ENCODE results near the gene RNPEPL1.

The RNPEPL1 gene

DNA sequence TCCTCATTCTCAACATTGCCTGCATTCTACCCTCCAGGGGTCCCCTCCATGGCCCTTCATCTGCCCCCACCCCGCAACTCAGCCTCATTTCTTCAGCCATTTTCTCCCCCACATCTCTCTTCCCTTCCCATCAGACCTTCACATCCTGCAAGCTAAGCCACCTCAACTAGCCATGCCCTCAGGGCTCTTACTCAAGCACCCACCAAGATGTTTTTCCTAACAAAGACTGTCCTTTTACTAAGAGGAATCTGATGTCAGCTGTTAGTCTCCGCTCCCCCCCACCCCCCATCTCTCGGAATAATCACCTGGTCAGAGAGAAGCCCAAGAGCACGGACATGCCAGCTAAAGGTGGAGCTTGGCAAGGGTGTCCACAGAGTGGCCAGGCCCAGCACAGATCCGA lies 13.5 kb downstream of the RNPEPL1 start:
- Histone ChIP-seq H3K27me3 (ENCODE audit: control insufficient read depth, insufficient read depth, low read length) (no peaks in the 10 kb centered on the region), H3K9me3 (ENCODE audit: control insufficient read depth, insufficient read depth, low read length) (no peaks in the 10 kb centered on the region), H3K4me1 (ENCODE audit: control insufficient read depth, insufficient read depth, low read length) (peaks cover 18% of the 10 kb centered on the region), H3K36me3 (ENCODE audit: control insufficient read depth, insufficient read depth, low read length) (no peaks in the 10 kb centered on the region), H3K9ac (ENCODE audit: low read depth, low read length) (no peak overlapping the region), H3K27ac (ENCODE audit: low read depth, low read length) (no peak overlapping the region), H3K4me3 (ENCODE audit: low read depth, low read length) (no peak overlapping the region)

DNA sequence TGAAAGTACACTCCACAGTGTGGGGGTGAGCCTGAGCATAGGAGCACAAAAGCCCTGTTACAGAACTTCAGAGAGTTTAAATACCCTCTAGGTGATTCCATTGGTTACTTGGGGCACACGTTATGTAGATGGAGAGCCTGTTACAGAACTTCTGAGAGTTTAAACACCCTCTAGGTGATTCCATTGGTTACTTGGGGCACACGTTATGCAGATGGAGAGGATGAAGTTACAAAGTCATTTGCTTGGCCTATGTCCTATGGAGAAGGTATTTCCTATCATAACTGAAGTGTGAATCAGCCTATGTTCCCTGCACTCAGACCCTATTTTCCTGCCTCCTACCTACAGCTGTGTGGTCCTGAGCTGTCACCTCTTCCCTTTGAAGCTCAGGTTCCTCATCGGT lies 14.5 kb downstream of the RNPEPL1 start:
- H3K27ac ChIP-seq (ENCODE audit: low read depth, low read length): no peak overlapping the region
- no peak overlapping the region for H3K9ac ChIP-seq (ENCODE audit: low read depth, low read length)
- no peaks in the 10 kb centered on the region for H3K27me3 ChIP-seq (ENCODE audit: control insufficient read depth, insufficient read depth, low read length)
- H3K36me3 ChIP-seq (ENCODE audit: control insufficient read depth, insufficient read depth, low read length): no peaks in the 10 kb centered on the region
- H3K9me3 ChIP-seq (ENCODE audit: control insufficient read depth, insufficient read depth, low read length): no peaks in the 10 kb centered on the region
- H3K4me3 ChIP-seq (ENCODE audit: low read depth, low read length): no peak overlapping the region
- H3K4me1 ChIP-seq (ENCODE audit: control insufficient read depth, insufficient read depth, low read length): peaks cover 22% of the 10 kb centered on the region

DNA sequence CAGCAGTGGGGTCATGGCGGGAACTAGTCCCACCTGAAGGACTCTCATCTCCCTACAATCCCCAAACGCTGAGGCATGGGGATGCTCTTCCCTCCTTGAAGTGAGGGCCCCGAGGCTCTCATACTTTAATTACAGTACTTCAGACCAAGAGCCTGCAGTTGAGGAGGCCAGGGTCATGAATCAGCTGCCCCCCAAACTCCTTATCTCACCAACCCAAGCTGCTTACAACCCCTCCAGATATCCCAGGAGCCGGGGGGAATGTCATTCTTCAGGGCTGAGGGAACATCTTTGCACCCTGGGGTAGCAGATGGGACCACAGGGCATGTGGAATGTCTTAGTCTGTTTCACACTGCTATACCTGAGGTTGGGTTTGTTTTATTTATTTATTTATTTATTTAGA lies 15.5 kb downstream of the RNPEPL1 start:
- Histone ChIP-seq H3K4me1 (ENCODE audit: control insufficient read depth, insufficient read depth, low read length) (peaks cover 23% of the 10 kb centered on the region), H3K4me3 (ENCODE audit: low read depth, low read length) (no peak overlapping the region), H3K27ac (ENCODE audit: low read depth, low read length) (no peak overlapping the region), H3K9me3 (ENCODE audit: control insufficient read depth, insufficient read depth, low read length) (no peaks in the 10 kb centered on the region), H3K36me3 (ENCODE audit: control insufficient read depth, insufficient read depth, low read length) (no peaks in the 10 kb centered on the region), H3K27me3 (ENCODE audit: control insufficient read depth, insufficient read depth, low read length) (no peaks in the 10 kb centered on the region), H3K9ac (ENCODE audit: low read depth, low read length) (no peak overlapping the region)

DNA sequence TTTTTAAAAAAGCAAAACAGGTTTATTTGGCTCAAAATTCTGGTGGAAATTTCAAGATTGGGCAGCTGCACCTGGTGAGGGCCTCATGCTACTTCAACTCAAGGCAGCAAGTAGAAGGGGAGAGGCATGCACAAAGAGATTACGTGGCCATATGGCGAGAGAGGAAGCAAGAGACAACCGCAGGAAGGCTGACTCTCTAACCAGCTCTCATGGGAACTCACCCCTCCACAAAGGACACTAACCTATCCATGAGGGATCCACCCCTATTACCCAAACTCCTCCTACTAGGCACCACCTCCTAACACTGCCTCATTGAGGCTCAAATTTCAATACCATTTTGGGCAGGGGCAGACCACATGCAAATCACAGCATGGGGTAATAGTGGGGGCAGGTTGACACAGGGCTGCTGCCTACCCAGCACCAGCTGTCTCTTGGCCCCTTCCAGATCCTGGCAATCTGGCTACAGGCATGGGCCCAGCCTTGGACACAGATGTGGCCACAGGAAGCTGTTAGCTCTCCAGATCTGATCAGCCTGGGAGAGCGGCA lies 16.3 kb downstream of the RNPEPL1 start:
- Histone ChIP-seq H3K9ac (ENCODE audit: low read depth, low read length) (no peak overlapping the region), H3K27me3 (ENCODE audit: control insufficient read depth, insufficient read depth, low read length) (no peaks in the 10 kb centered on the region), H3K9me3 (ENCODE audit: control insufficient read depth, insufficient read depth, low read length) (no peaks in the 10 kb centered on the region), H3K27ac (ENCODE audit: low read depth, low read length) (peak overlapping the region; percentile 33), H3K36me3 (ENCODE audit: control insufficient read depth, insufficient read depth, low read length) (peaks cover 3% of the 10 kb centered on the region; the same call in 1 of the 2 replicates), H3K4me1 (ENCODE audit: control insufficient read depth, insufficient read depth, low read length) (peaks cover 23% of the 10 kb centered on the region), H3K4me3 (ENCODE audit: low read depth, low read length) (peak overlapping the region; percentile 98)

DNA sequence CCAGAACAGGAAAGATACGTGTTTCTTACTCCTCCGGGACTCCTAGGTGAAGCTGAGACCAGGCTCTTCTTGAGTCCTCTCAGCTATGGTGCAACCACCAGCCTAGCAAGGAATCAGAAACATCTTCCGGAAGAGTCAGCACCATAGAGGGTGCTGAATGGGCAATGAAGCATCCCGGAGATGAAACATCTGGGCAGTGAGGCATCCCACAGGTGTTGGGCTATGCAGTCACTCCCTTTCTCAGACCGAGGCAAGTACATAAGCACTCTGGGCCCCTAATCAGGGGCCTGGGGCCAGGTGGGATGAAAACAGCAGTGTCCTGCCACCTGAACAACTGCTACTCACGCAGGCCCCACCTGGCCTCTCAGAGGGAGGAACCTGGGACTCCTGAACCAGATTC lies 16.8 kb downstream of the RNPEPL1 start:
- peak overlapping the region; percentile 98 for H3K4me3 ChIP-seq (ENCODE audit: low read depth, low read length)
- no peaks in the 10 kb centered on the region for H3K9me3 ChIP-seq (ENCODE audit: control insufficient read depth, insufficient read depth, low read length)
- no peak overlapping the region for H3K9ac ChIP-seq (ENCODE audit: low read depth, low read length)
- H3K4me1 ChIP-seq (ENCODE audit: control insufficient read depth, insufficient read depth, low read length): peaks cover 23% of the 10 kb centered on the region
- H3K27ac ChIP-seq (ENCODE audit: low read depth, low read length): peak overlapping the region; percentile 33
- H3K27me3 ChIP-seq (ENCODE audit: control insufficient read depth, insufficient read depth, low read length): no peaks in the 10 kb centered on the region
- H3K36me3 ChIP-seq (ENCODE audit: control insufficient read depth, insufficient read depth, low read length): peaks cover 8% of the 10 kb centered on the region

DNA sequence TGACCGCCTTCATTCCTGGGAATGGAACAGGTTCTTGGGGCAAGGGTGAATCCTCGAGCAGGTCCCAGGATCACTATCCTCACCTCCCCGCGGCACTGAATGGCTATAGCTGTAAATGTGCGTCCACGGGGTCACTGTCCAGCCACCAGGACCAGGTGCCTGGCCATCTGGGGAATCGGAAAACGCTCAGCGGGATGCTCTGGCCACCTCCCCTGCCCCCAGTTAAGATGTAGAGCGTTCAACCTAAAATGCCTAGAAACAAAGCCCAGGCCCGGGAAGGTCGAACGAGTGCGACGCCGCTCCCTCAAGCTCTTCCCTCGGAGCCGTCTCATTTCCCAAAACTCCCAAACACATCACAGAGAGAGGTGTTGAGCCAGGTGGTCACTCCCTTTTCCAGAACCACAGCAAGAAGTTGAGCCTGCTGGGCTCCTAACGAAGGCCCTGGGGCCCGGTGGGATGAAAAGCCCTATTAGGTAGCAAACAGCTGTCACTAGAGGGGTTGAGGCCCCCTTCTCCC lies 17.5 kb downstream of the RNPEPL1 start:
- peak overlapping the region; percentile 90 for H3K9ac ChIP-seq (ENCODE audit: low read depth, low read length)
- H3K9me3 ChIP-seq (ENCODE audit: control insufficient read depth, insufficient read depth, low read length): no peaks in the 10 kb centered on the region
- peaks cover 23% of the 10 kb centered on the region for H3K4me1 ChIP-seq (ENCODE audit: control insufficient read depth, insufficient read depth, low read length)
- peak overlapping the region; percentile 98 for H3K4me3 ChIP-seq (ENCODE audit: low read depth, low read length)
- H3K27me3 ChIP-seq (ENCODE audit: control insufficient read depth, insufficient read depth, low read length): no peaks in the 10 kb centered on the region
- H3K36me3 ChIP-seq (ENCODE audit: control insufficient read depth, insufficient read depth, low read length): peaks cover 15% of the 10 kb centered on the region
- peak overlapping the region; percentile 85 for H3K27ac ChIP-seq (ENCODE audit: low read depth, low read length)

DNA sequence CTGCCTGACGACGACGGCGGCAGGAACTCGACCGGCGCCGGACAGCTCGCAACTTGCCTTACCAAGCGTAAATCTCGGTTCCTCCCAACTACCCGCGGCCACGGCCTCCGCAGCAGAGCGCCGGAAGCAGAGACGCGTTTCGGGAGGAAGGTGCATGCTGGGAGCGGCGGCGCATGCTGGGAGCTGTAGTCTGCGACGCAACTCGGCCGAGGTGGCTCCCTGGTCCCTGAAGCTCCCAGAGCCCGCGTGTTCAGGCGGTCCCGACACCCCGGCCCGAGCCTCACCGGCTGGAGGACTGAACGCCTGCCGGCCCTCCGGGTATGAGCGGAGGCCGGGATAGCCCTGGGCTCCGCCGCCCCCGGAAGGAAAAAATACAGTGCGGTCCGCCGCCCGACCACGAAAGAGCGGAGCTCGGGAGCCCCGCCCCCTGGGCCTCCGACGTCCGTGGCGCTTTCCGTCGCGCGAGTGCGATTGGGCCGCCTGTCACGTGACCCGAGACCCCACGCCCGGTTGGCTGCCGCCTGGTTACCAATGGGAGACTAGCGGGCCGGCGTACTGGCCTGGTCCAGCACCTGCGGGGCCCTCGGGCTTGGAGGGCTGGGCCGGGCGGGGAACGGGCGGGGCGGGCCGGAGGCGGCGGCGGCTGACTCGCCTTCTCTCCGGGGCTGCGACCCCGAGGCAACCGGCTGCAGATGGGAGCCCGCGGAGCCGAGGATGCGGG lies 18.1 kb downstream of the RNPEPL1 start, which contains the start of gene CAPN10:
Gene CAPN10 (plus strand): TSS at position 537 of the 721 bp plus-strand sequence. CDS start 178 bp downstream, at position 715.
- peak within 1 kb of the TSS; percentile 85 for H3K27ac ChIP-seq (ENCODE audit: low read depth, low read length)
- H3K9me3 ChIP-seq (ENCODE audit: control insufficient read depth, insufficient read depth, low read length): no peaks in the 10 kb centered on the region
- H3K9ac ChIP-seq (ENCODE audit: low read depth, low read length): peak within 1 kb of the TSS; percentile 90
- H3K36me3 ChIP-seq (ENCODE audit: control insufficient read depth, insufficient read depth, low read length): peaks cover 21% of the 10 kb centered on the region
- peak within 1 kb of the TSS; percentile 98 for H3K4me3 ChIP-seq (ENCODE audit: low read depth, low read length)
- H3K27me3 ChIP-seq (ENCODE audit: control insufficient read depth, insufficient read depth, low read length): no peaks in the 10 kb centered on the region
- peaks cover 23% of the 10 kb centered on the region for H3K4me1 ChIP-seq (ENCODE audit: control insufficient read depth, insufficient read depth, low read length)

DNA sequence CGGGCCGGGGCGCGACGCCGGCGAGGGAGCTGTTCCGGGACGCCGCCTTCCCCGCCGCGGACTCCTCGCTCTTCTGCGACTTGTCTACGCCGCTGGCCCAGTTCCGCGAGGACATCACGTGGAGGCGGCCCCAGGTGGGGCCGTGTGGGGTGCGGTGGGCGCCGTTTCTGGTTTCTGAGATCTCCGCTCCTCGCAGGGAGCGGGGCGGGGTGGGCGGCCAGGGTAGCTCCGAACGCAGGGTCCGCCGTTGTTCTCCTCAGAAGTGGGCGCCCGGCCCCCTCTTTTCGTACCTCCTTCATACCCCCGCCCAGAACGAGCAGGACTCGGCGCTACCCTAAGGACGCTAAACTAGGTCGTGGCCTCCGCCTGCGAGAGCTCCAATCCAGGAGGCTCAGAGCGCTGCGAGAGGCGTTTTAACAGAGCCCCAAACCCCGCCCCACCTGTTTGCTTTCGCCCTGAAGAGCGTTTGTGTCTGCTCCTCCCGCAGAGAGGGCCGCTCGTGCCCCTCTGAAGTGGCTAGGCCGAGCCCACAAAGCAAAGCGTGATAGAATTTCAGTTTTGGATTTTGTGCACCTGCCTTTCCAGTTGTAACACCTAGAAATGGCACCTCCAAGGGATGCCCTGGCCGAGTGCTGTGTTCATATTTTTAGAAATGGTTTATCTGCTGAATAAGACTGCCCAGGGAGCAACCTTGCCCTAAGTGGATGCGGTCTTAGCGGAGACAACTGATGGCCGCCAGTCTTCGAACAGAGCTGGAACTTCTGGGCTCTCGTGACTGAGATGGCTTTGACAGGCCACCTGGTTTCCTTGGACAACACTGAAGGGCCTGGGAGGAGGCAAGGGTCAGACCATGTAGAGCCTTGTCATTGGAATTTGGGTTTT lies 18.9 kb downstream of the RNPEPL1 start:
- peak overlapping the region; percentile 12 for H3K27ac ChIP-seq (ENCODE audit: low read depth, low read length)
- H3K4me1 ChIP-seq (ENCODE audit: control insufficient read depth, insufficient read depth, low read length): peaks cover 19% of the 10 kb centered on the region
- peak overlapping the region; percentile 98 for H3K4me3 ChIP-seq (ENCODE audit: low read depth, low read length)
- H3K9ac ChIP-seq (ENCODE audit: low read depth, low read length): peak overlapping the region; percentile 2; the same call in 1 of the 2 replicates
- peaks cover 26% of the 10 kb centered on the region for H3K36me3 ChIP-seq (ENCODE audit: control insufficient read depth, insufficient read depth, low read length)
- no peaks in the 10 kb centered on the region for H3K9me3 ChIP-seq (ENCODE audit: control insufficient read depth, insufficient read depth, low read length)
- H3K27me3 ChIP-seq (ENCODE audit: control insufficient read depth, insufficient read depth, low read length): no peaks in the 10 kb centered on the region

DNA sequence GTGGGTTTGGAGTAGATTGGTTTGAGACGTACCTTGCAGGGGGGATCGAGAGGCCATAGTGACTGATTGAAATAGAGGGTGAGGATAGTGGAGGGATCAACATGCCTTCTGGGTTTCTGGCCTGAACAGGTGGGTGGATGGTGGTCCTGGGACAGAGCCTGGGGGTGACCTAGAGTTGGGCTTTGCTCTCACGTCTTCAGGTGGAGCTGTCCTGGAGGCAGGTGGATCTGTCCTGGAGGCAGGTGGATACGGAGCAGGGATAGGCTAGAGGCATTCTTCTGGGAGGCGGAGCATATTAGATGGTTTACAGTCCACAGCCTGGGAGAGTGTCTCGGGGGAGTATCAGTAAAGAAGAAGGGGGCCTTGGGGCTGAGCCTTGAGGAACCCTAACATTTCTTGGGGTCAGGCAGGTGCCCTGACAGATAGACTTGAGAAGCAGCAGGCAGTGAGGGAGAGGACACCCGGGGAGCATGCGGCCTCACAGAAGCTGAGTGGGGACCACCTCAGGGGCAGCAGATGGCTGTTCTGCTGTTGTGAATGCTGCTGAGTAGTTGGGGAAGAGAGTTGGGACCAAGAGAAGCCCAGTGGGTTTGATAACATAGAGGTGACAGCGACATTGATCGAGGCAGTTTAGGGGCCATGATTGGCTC lies 19.8 kb downstream of the RNPEPL1 start:
- peak overlapping the region; percentile 98 for H3K4me3 ChIP-seq (ENCODE audit: low read depth, low read length)
- peaks cover 18% of the 10 kb centered on the region for H3K4me1 ChIP-seq (ENCODE audit: control insufficient read depth, insufficient read depth, low read length)
- H3K9me3 ChIP-seq (ENCODE audit: control insufficient read depth, insufficient read depth, low read length): no peaks in the 10 kb centered on the region
- H3K27ac ChIP-seq (ENCODE audit: low read depth, low read length): no peak overlapping the region
- peaks cover 27% of the 10 kb centered on the region for H3K36me3 ChIP-seq (ENCODE audit: control insufficient read depth, insufficient read depth, low read length)
- H3K9ac ChIP-seq (ENCODE audit: low read depth, low read length): no peak overlapping the region
- H3K27me3 ChIP-seq (ENCODE audit: control insufficient read depth, insufficient read depth, low read length): no peaks in the 10 kb centered on the region

DNA sequence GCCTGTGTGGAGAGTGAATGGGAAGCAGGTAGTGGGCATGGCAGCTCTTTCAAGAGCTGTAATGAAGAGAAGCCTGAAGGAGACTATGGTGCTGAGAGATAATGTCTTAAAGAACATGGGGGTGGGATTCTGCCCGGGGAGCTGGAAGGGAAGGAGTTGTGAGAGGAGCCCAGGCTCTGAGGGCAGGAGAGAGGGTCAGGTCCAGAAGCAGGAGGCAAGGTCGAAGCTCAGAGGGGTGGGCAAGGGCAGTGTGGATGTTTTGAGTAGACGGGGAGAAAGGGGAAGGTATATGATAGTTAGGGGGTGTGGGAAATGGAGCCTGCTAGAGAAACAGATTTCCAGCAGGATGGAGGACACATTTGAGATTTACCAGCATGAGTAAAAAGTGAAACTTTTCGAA lies 20.4 kb downstream of the RNPEPL1 start:
- H3K4me3 ChIP-seq (ENCODE audit: low read depth, low read length): no peak overlapping the region
- H3K27ac ChIP-seq (ENCODE audit: low read depth, low read length): no peak overlapping the region
- H3K36me3 ChIP-seq (ENCODE audit: control insufficient read depth, insufficient read depth, low read length): peaks cover 27% of the 10 kb centered on the region
- H3K9me3 ChIP-seq (ENCODE audit: control insufficient read depth, insufficient read depth, low read length): no peaks in the 10 kb centered on the region
- H3K4me1 ChIP-seq (ENCODE audit: control insufficient read depth, insufficient read depth, low read length): peaks cover 18% of the 10 kb centered on the region
- no peaks in the 10 kb centered on the region for H3K27me3 ChIP-seq (ENCODE audit: control insufficient read depth, insufficient read depth, low read length)
- no peak overlapping the region for H3K9ac ChIP-seq (ENCODE audit: low read depth, low read length)

Data from HUES48 (cell line).